Naive thymus-derived CD4-positive, alpha-beta T cell (primary cell): Measurements from ENCODE around the gene PDE5A. TPM values are rescaled to one million over a fixed set of nuclear protein-coding genes. Genes with fewer than 3 reads are reported as not detected.

Source experiments
- ATAC-seq: fragments of 150-1000 bp; cut with Tn5 transposase; 2 replicates; pipeline ENCODE4 v1.10.0; 2021; ENCODE audit warnings: mild to moderate bottlenecking, moderate library complexity
- CTCF ChIA-PET: fragments of 350-600 bp; sonication (Branson Sonifier 250); formaldehyde crosslinking; loops from one replicate; lab custom pipeline; 2021; ENCODE audit warnings: antibody characterized with exemption; lab: Charles Lee
- POLR2A ChIA-PET: fragments of 350-600 bp; sonication (Branson Sonifier 250); formaldehyde crosslinking; loops from one replicate; lab custom pipeline; 2021; ENCODE audit warnings: antibody characterized with exemption, inconsistent platforms; lab: Charles Lee
- DNase-seq, 9 donors: peaks; one replicate each; pipeline versions ENCODE4 v3.0.0 to v3.0.0-alpha.2; 2020 to 2022; ENCODE audit warnings: mixed read lengths in 1 of 9
- H3K27ac ChIP-seq: one replicate; pipeline ENCODE4 v1.7.0; 2013; ENCODE audit warnings: mild to moderate bottlenecking, low read depth, low read length, moderate library complexity
- H3K27me3 ChIP-seq, 2 donors: one replicate each; pipeline ENCODE4 v1.7.0; 2013; ENCODE audit warnings: low read length in 2 of 2, mild to moderate bottlenecking in 2 of 2, moderate library complexity in 2 of 2; ENCODE audit not compliant: control insufficient read depth in 2 of 2, insufficient read depth in 2 of 2
- H3K36me3 ChIP-seq, 3 experiments: 1 replicate in 2 of 3; 2 replicates in 1 of 3; pipeline ENCODE4 v1.7.0; 2013; ENCODE audit warnings: low read length in 3 of 3, mild to moderate bottlenecking in 3 of 3, moderate library complexity in 1 of 3; ENCODE audit not compliant: insufficient read depth in 3 of 3, control insufficient read depth in 2 of 3
- H3K4me1 ChIP-seq, 2 donors: one replicate each; pipeline ENCODE4 v1.7.0; 2013; ENCODE audit warnings: low read length in 2 of 2, mild to moderate bottlenecking in 2 of 2, moderate library complexity in 1 of 2; ENCODE audit not compliant: control insufficient read depth in 2 of 2, insufficient read depth in 2 of 2
- H3K4me3 ChIP-seq: 2 replicates; pipeline ENCODE4 v1.7.0; 2013; ENCODE audit warnings: mild to moderate bottlenecking, low read length
- H3K9me3 ChIP-seq, 3 experiments: 1 replicate in 2 of 3; 2 replicates in 1 of 3; pipeline ENCODE4 v1.7.0; 2013; ENCODE audit warnings: low read length in 3 of 3; ENCODE audit not compliant: control insufficient read depth in 2 of 3
- H3K27ac Mint-ChIP-seq, 9 donors: one replicate each; pipeline ENCODE4 v1.8.0; 2020 to 2022; ENCODE audit warnings: mixed read lengths in 9 of 9, mild to moderate bottlenecking in 8 of 9, moderate library complexity in 5 of 9, inconsistent platforms in 2 of 9
- H3K27me3 Mint-ChIP-seq, 5 donors: one replicate each; pipeline ENCODE4 v1.8.0; 2021 to 2022; ENCODE audit warnings: mixed read lengths in 5 of 5, mild to moderate bottlenecking in 1 of 5
- H3K36me3 Mint-ChIP-seq, 5 donors: one replicate each; pipeline ENCODE4 v1.8.0; 2020 to 2022; ENCODE audit warnings: mixed read lengths in 5 of 5, mild to moderate bottlenecking in 3 of 5, inconsistent platforms in 1 of 5
- H3K4me1 Mint-ChIP-seq, 7 donors: one replicate each; pipeline ENCODE4 v1.8.0; 2020 to 2022; ENCODE audit warnings: mixed read lengths in 7 of 7, mild to moderate bottlenecking in 3 of 7, inconsistent platforms in 1 of 7
- H3K4me3 Mint-ChIP-seq, 10 donors: one replicate each; pipeline ENCODE4 v1.8.0; 2020 to 2022; ENCODE audit warnings: mild to moderate bottlenecking in 10 of 10, mixed read lengths in 10 of 10, moderate library complexity in 6 of 10, inconsistent platforms in 2 of 10
- H3K9me3 Mint-ChIP-seq, 11 donors: one replicate each; pipeline ENCODE4 v1.8.0; 2020 to 2022; ENCODE audit warnings: mixed read lengths in 11 of 11, mild to moderate bottlenecking in 4 of 11, inconsistent platforms in 1 of 11, moderate library complexity in 1 of 11
- intact Hi-C, 2 donors: fragments of 100-400 bp; cut with micrococcal nuclease; formaldehyde crosslinking; loops; one replicate each; pipeline ENCODE4 v1.15.1; 2023
- polyA plus RNA-seq, 2 donors: library from polyadenylated mRNA; unstranded; fragments of 300-500 nt; fragmentation: Illumina TruSeq; gene quantifications; one replicate each; pipeline ENCODE4 v1.2.3, GENCODE V29; 2021
- total RNA-seq, 6 experiments: library from RNA in 5 of 6; stranded (reverse) in 5 of 6; gene quantifications; 1 replicate in 5 of 6; 2 replicates in 1 of 6; pipeline ENCODE4 v1.2.3 and lab custom pipeline; 2021 to 2026

PDE5A gene
- total and polyA plus RNA-seq, 7 experiments from 2014 or later, result 0.21 to 2.6 (median 0.65) TPM

GRCh38 chr4:119661231-119661630 is 32.6 kb upstream of the PDE5A start:
- Histone ChIP-seq H3K4me1 (no peaks in the 10 kb centered on the region), H3K27me3 (no peaks in the 10 kb centered on the region), H3K36me3 (no peaks in the 10 kb centered on the region), H3K27ac (no peak overlapping the region), H3K4me3 (no peak overlapping the region), H3K9me3 (no peaks in the 10 kb centered on the region)
- no peaks in the 10 kb centered on the region for H3K36me3 Mint-ChIP-seq
- no peak overlapping the region for H3K27ac Mint-ChIP-seq
- H3K4me1 Mint-ChIP-seq, result peaks cover 0 to 3% (median 0%) of the 10 kb centered on the region in 7 donors
- DNase-seq (no peak), ATAC-seq (no peak)
- intact Hi-C loops, result no loop called here
- peaks cover 10 to 37% (median 27%) of the 10 kb centered on the region in 5 donors for H3K27me3 Mint-ChIP-seq
- H3K9me3 Mint-ChIP-seq, result peaks cover 0 to 2% (median 0%) of the 10 kb centered on the region in 11 donors
- ChIA-PET POLR2A (no interaction called here), CTCF (no interaction called here)
- H3K4me3 Mint-ChIP-seq, result no peak overlapping the region

DNA sequence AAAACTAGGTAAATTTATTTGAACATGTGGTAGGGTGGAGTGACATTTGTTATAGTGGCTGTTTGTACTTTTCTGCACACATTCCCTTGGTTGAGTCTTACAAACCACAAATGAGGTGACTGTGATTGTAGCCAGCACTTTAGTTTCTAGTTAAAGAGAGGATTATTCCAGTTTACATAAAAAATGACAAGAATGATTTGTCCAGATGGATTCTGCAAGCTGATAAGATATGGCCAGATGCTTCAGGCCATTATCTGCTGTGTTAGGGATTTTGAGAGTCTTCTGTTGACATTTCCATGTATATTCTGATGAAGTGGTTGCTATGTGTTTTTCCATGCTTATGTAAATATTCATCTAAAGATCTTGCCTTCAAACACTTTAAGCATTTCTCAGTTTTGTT is 31.0 kb upstream of the PDE5A start:
- Histone ChIP-seq H3K27me3 (no peaks in the 10 kb centered on the region), H3K4me3 (no peak overlapping the region), H3K36me3 (no peaks in the 10 kb centered on the region), H3K4me1 (no peaks in the 10 kb centered on the region), H3K9me3 (no peaks in the 10 kb centered on the region), H3K27ac (no peak overlapping the region)
- no peak for DNase-seq
- no peak for ATAC-seq
- Mint-ChIP-seq H3K4me3 (no peak overlapping the region), H3K36me3 (no peaks in the 10 kb centered on the region), H3K4me1 (peaks cover 0 to 3% (median 0%) of the 10 kb centered on the region in 7 donors), H3K27ac (no peak overlapping the region), H3K9me3 (no peaks in the 10 kb centered on the region), H3K27me3 (peaks cover 10 to 27% (median 16%) of the 10 kb centered on the region in 5 donors)
- intact Hi-C loops, result no loop called here
- CTCF ChIA-PET, result no interaction called here
- POLR2A ChIA-PET, result no interaction called here

GRCh38 chr4:119657111-119657611 is 28.6 kb upstream of the PDE5A start:
- Mint-ChIP-seq H3K4me3 (no peak overlapping the region), H3K36me3 (no peaks in the 10 kb centered on the region), H3K4me1 (no peaks in the 10 kb centered on the region), H3K27me3 (peaks cover 3 to 10% (median 5%) of the 10 kb centered on the region in 5 donors), H3K27ac (no peak overlapping the region), H3K9me3 (no peaks in the 10 kb centered on the region)
- no peaks in the 10 kb centered on the region for H3K4me1 ChIP-seq
- H3K4me3 ChIP-seq, result no peak overlapping the region
- DNase-seq, result no peak
- no peak for ATAC-seq
- H3K36me3 ChIP-seq, result no peaks in the 10 kb centered on the region
- CTCF ChIA-PET, result no interaction called here
- intact Hi-C loops, result no loop called here
- H3K27me3 ChIP-seq, result no peaks in the 10 kb centered on the region
- H3K9me3 ChIP-seq, result no peaks in the 10 kb centered on the region
- POLR2A ChIA-PET, result no interaction called here
- H3K27ac ChIP-seq, result no peak overlapping the region

DNA sequence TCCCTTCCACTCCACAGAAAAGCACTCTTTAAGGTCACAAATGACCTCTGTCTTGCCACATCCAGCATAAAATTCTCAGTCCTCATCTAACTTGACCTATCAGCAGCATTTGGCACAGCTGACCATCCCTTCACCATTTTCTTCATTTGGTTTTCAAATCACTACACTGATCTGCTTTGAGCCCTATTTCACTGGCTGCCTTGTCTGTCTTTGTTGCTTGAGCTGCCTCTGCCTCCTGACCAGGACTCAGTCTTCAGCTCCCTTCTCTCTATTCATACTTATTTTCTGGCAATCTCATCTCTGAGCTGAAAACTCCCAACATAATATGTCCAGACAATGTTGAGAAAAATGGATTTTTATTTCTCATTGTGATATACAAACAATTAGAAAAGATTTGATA is 27.7 kb upstream of the PDE5A start:
- ChIA-PET CTCF (no interaction called here), POLR2A (no interaction called here)
- Mint-ChIP-seq H3K27ac (no peak overlapping the region), H3K4me3 (no peak overlapping the region), H3K36me3 (no peaks in the 10 kb centered on the region), H3K27me3 (peaks cover 3 to 7% (median 4%) of the 10 kb centered on the region in 5 donors), H3K4me1 (no peaks in the 10 kb centered on the region), H3K9me3 (no peaks in the 10 kb centered on the region)
- intact Hi-C loops, result no loop called here
- Histone ChIP-seq H3K36me3 (no peaks in the 10 kb centered on the region), H3K27ac (no peak overlapping the region), H3K4me1 (no peaks in the 10 kb centered on the region), H3K9me3 (no peaks in the 10 kb centered on the region), H3K27me3 (no peaks in the 10 kb centered on the region), H3K4me3 (no peak overlapping the region)
- no peak for DNase-seq
- ATAC-seq, result no peak

DNA sequence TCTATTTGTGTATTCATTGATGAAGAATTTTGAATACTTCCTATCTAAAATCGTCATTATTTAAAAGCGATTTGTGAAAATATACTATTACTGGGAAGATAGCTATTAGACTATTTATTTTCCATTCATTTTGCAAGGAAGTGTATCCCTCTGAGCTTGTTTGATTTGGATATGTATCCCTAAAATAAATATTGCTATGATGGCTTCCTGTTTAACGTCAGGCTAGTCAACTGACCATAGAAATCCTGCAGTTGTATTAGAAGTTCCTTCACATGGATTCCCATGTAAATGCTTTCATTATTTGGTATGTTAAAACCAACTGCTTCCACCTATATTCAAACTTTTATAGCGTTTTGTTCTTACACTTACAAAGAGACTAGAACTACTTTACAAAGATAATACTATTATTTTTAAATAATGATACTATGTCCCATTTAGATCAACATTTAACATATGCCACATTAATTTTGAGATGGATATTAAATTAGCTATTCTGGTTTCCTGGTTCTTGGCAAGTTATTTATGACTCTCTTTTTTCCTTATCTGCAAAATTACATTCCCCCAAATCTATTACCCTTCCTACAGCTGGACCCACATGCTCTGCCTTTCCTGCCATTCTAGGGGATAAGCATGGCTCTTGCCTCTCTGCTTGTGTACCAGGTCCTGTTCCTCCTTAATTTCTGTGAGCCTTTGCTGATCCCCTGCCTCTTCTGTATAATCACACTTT is 26.7 kb upstream of the PDE5A start:
- H3K36me3 ChIP-seq, result no peaks in the 10 kb centered on the region
- H3K9me3 ChIP-seq, result no peaks in the 10 kb centered on the region
- Mint-ChIP-seq H3K4me1 (no peaks in the 10 kb centered on the region), H3K9me3 (no peaks in the 10 kb centered on the region), H3K4me3 (no peak overlapping the region), H3K27me3 (peaks cover 0 to 5% (median under 1%) of the 10 kb centered on the region in 5 donors), H3K36me3 (peaks cover 0 to under 1% (median 0%) of the 10 kb centered on the region in 5 donors), H3K27ac (no peak overlapping the region)
- no peaks in the 10 kb centered on the region for H3K4me1 ChIP-seq
- CTCF ChIA-PET, result no interaction called here
- DNase-seq (no peak), ATAC-seq (no peak)
- POLR2A ChIA-PET, result no interaction called here
- no peaks in the 10 kb centered on the region for H3K27me3 ChIP-seq
- H3K4me3 ChIP-seq, result no peak overlapping the region
- H3K27ac ChIP-seq, result no peak overlapping the region
- intact Hi-C loops, result no loop called here

DNA sequence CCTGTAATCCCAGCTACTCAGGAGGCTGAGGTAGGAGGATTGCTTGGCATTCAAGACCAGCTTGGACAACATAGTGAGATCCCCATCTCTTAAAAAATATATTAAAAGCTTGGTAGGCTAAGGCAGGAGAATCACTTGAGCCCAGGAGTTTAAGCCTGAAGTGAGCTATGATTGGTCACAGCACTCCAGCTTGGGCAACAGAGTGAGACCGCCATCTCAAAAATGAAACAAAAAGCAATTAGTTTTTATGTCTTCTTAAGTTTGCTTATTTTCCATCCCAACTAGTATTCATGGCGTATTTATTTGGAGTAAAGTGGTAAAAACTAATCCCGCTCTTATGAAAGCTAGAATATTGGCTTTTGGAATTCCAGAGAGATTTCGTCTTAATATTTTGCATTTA is 25.4 kb upstream of the PDE5A start:
- Histone ChIP-seq H3K4me1 (no peaks in the 10 kb centered on the region), H3K9me3 (no peaks in the 10 kb centered on the region), H3K4me3 (no peak overlapping the region), H3K36me3 (no peaks in the 10 kb centered on the region), H3K27me3 (no peaks in the 10 kb centered on the region), H3K27ac (no peak overlapping the region)
- ATAC-seq, result no peak
- no peaks in the 10 kb centered on the region for H3K4me1 Mint-ChIP-seq
- POLR2A ChIA-PET, result no interaction called here
- peaks cover 0 to 4% (median 0%) of the 10 kb centered on the region in 5 donors for H3K36me3 Mint-ChIP-seq
- no peaks in the 10 kb centered on the region for H3K9me3 Mint-ChIP-seq
- no peak for DNase-seq
- H3K27ac Mint-ChIP-seq, result no peak overlapping the region
- H3K4me3 Mint-ChIP-seq, result no peak overlapping the region
- intact Hi-C loops, result no loop called here
- peaks cover 0 to 11% (median 9%) of the 10 kb centered on the region in 5 donors for H3K27me3 Mint-ChIP-seq
- CTCF ChIA-PET, result no interaction called here

DNA sequence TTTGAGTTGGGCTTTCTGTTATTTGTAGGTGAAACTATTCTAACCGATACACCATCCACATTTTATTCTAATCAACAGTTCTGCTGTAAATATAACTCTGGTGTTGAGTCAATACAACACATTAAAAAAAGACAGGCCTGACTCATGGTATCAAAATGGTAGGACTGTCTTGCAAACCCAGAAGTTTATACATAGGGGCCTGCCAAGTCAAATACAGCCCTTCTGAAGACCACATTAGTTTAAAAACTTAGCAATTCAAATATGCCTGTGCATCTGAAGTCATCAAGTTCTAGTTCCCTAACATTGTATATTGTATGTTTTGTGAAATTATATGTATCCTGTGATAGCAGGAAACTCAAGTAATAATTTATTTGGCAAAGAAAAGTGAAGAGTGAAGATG is 24.4 kb upstream of the PDE5A start:
- peaks cover 0 to 4% (median 0%) of the 10 kb centered on the region in 5 donors for H3K36me3 Mint-ChIP-seq
- H3K27ac Mint-ChIP-seq, result no peak overlapping the region
- intact Hi-C loops, result no loop called here
- Histone ChIP-seq H3K36me3 (no peaks in the 10 kb centered on the region), H3K27me3 (no peaks in the 10 kb centered on the region), H3K4me3 (no peak overlapping the region), H3K9me3 (no peaks in the 10 kb centered on the region), H3K4me1 (no peaks in the 10 kb centered on the region), H3K27ac (no peak overlapping the region)
- no peaks in the 10 kb centered on the region for H3K9me3 Mint-ChIP-seq
- POLR2A ChIA-PET, result no interaction called here
- peaks cover 3 to 17% (median 9%) of the 10 kb centered on the region in 5 donors for H3K27me3 Mint-ChIP-seq
- H3K4me3 Mint-ChIP-seq, result no peak overlapping the region
- ATAC-seq, result no peak
- CTCF ChIA-PET, result no interaction called here
- no peaks in the 10 kb centered on the region for H3K4me1 Mint-ChIP-seq
- DNase-seq, result no peak
